GM08714 (cell line): Measurements from ENCODE around the gene GJD4.

Source experiments
- H3K4me3 ChIP-seq: fragments of 200-500 bp; sonication (Bioruptor generic); 2 replicates; pipeline ENCODE4 v1.5.1; 2014; ENCODE audit warnings: mild to moderate bottlenecking, low read length, inconsistent platforms
- ZNF274 ChIP-seq: IDR thresholded peaks from 2 replicates; pipeline ENCODE4 v1.6.1; 2012; ENCODE audit warnings: mild to moderate bottlenecking, low read depth, low read length

The GJD4 gene

GRCh38 chr10:35572583-35572982 lies 32.6 kb upstream of the GJD4 start:
- no peak for TF ChIP-seq ZNF274
- no peak overlapping the region for H3K4me3 ChIP-seq

GRCh38 chr10:35573796-35574195 lies 31.3 kb upstream of the GJD4 start:
- no peak for TF ChIP-seq ZNF274

DNA sequence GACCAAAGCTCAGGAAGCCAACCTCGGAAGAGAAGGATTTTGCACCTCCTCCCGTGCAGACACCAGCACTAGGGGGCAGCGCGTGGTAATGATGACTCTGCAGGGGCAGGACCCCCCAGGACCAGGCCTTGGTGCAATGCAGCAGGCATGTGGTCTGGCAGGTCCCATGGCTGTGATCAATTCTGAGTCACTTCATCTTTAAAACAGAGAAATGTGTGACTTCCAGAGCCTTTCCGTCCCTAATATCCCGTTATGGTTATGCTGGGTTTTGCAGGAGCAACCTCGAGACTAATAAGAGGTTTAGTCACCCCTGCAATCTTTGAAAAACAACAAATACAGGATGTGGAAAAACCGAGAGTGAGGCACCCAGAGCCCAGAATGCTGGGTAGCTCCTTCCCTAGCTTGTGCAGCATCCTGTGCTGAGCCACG lies 30.2 kb upstream of the GJD4 start:
- no peak overlapping the region for H3K4me3 ChIP-seq
- no peak for TF ChIP-seq ZNF274

More at GRCh38 chr10:35573796-35574195, 31.3 kb upstream of the GJD4 start:
- H3K4me3 ChIP-seq: no peak overlapping the region

GRCh38 chr10:35575640-35576039 lies 29.5 kb upstream of the GJD4 start:
- no peak for TF ChIP-seq ZNF274

DNA sequence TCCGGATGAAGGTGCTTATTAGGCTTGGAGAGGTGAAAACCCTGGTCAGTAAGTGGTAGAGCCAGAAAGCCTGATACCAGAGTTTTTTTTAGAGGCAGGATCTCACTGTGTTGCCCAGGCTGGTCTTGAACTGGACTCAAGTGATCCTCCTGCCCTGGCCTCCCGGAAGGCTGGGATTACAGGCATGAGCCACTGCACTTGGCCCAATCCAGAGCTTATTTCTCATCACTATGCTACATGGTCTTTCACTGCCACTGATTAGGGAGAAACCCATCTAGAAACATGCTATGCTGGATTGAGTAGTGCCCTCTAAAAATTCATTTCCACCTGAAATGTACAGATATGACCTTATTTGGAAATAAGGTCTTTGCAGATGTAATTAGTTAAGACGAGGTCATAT lies 28.4 kb upstream of the GJD4 start:
- no peak overlapping the region for H3K4me3 ChIP-seq
- no peak for TF ChIP-seq ZNF274

More at GRCh38 chr10:35575640-35576039, 29.5 kb upstream of the GJD4 start:
- H3K4me3 ChIP-seq: no peak overlapping the region

GRCh38 chr10:35577926-35578617 lies 27.1 kb upstream of the GJD4 start:
- H3K4me3 ChIP-seq: no peak overlapping the region
- TF ChIP-seq ZNF274: no peak

DNA sequence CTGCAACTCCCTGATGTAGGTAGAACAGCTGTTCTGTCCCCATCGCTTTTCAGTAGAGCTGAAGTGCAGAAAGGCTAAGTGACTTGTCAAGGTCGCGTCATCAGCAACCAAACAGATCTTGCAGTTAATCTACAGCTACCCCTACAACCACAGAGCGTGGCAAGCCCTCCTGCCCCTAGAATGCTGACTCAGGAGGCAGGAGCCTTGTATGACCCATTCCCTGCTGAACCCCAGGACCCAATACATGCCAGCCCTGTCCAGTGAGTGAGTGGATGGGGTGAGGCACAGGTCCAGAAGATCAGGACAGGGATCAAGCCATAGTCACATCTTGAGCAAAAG lies 26.6 kb upstream of the GJD4 start:
- no peak overlapping the region for H3K4me3 ChIP-seq
- no peak for TF ChIP-seq ZNF274

- no peak for TF ChIP-seq ZNF274
Observed at GRCh38 chr10:35579116-35579515, 26.0 kb upstream of the GJD4 start.

DNA sequence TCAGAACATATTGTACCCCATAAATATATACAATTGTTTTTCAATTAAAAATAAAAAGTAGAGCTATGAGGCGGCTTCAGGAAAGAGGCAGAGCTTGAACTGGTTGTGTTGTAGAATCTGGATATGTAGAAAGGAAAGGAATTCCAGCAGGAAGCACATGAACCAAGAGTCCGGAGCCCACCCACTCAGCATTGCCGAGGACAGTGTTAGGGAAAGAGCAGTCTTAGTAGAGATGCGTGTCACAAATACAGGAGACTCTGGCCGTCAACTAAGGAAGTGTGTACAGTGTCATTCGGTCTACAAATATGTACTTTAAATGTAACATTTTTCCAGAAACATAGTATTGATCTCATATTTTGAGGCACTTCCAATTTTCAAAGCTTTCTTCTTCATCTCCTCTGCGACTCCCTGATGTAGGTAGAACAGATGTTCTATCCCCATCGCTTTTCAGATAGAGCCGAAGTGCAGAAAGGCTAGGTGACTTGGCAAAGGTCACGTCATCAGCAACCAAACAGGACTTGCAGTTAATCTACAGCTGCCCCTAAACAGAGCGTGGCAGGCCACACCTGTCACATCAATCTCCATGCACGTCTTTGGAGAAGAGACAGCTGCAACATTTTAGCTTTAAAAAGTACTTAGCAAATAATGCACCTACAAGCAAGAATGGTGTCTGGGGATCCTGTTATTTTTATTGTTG lies 25.3 kb upstream of the GJD4 start:
- TF ChIP-seq ZNF274: no peak
- H3K4me3 ChIP-seq: no peak overlapping the region

More at GRCh38 chr10:35579116-35579515, 26.0 kb upstream of the GJD4 start:
- H3K4me3 ChIP-seq: no peak overlapping the region

GRCh38 chr10:35580423-35580770 lies 24.7 kb upstream of the GJD4 start:
- TF ChIP-seq ZNF274: no peak
- H3K4me3 ChIP-seq: no peak overlapping the region

DNA sequence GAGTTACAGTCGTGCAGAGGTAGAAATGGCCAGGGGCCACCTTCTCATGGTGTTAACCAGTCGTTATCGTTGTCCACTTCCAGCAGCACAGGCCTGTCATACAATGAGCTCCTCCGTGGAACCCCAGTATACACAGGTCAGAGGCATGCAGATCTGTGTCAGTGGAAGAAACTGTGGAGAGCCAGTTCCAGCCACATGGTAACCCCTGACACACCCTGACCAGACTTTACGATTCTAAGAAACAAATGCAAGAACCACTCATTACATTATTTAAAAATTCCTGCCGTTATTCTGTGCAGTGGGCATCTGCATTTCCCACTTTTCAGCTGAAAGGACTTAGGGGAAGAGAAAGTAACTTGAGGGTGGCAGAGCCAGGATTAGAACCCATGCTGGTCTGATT lies 23.5 kb upstream of the GJD4 start:
- TF ChIP-seq ZNF274: no peak

DNA sequence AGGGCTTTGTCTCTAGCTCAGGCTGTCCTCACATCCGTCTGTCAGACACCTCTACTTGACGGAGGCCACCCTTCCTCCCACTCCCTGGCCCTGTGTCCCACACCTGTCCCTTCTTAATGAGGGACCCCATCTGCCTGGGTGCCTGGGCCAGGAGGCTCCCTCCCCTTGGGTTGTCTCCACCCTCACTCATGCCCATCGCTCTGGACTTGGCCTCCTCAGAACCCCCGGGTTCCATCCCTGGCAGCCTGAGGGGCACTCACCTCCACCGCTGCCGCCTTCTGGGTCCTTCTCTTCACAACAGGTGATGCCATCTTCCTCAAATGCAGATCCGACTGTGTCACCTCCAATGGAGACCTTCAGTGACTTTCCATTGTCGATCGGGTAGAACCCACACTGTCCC lies 20.2 kb upstream of the GJD4 start:
- no peak overlapping the region for H3K4me3 ChIP-seq
- TF ChIP-seq ZNF274: no peak

More for the DNA sequence above, 23.5 kb upstream of the GJD4 start:
- H3K4me3 ChIP-seq: no peak overlapping the region

DNA sequence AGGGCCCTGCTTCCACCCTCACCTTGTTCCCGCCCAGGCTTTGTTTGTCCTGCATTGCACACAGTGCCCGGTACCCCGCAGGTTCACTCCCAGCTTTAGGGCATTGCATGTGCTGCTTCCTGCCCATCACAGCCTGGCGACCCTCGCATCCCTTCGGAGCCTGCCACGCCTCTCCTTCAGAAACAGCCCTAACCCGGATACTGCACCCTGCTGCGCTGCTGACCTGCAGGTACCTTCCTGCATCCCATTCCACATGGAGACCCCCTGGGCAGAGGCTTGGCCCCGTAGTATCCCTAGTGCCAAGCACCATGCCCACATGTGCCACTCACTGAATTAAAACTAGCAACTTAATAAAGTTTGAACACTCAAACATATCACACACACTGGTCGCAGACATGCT lies 19.8 kb upstream of the GJD4 start:
- no peak overlapping the region for H3K4me3 ChIP-seq
- no peak for TF ChIP-seq ZNF274

GRCh38 chr10:35585903-35586535 lies 19.1 kb upstream of the GJD4 start:
- TF ChIP-seq ZNF274: no peak
- no peak overlapping the region for H3K4me3 ChIP-seq

GRCh38 chr10:35588836-35589235 lies 16.3 kb upstream of the GJD4 start:
- H3K4me3 ChIP-seq: no peak overlapping the region
- no peak for TF ChIP-seq ZNF274
